Measurements from ENCODE around the gene KANSL1L. TPM values are rescaled to one million over a fixed set of nuclear protein-coding genes. Genes with fewer than 3 reads are reported as not detected.

Gene KANSL1L
- total RNA-seq, 1 donor from 2014 or later: 4.6 TPM

GRCh38 chr2:210027608-210028007 lies 143.6 kb downstream of the KANSL1L start:
- Mint-ChIP-seq H3K4me1 (no peaks in the 10 kb centered on the region), H3K27ac (no peak overlapping the region), H3K9me3 (no peaks in the 10 kb centered on the region), H3K36me3 (ENCODE audit: low read depth) (peaks cover 20% of the 10 kb centered on the region), H3K4me3 (no peak overlapping the region), H3K27me3 (no peaks in the 10 kb centered on the region)
- intact Hi-C loops (cut with micrococcal nuclease): no loop called here
- DNase-seq: no peak

- Mint-ChIP-seq H3K9me3 (no peaks in the 10 kb centered on the region), H3K4me3 (no peak overlapping the region), H3K27me3 (no peaks in the 10 kb centered on the region), H3K4me1 (no peaks in the 10 kb centered on the region), H3K36me3 (ENCODE audit: low read depth) (peaks cover 38% of the 10 kb centered on the region), H3K27ac (no peak overlapping the region)
- no peak for DNase-seq
- intact Hi-C loops (cut with micrococcal nuclease): no loop called here
These were observed 148.4 kb downstream of the KANSL1L start for GRCh38 chr2:210022824-210023223.

GRCh38 chr2:210020138-210020537 lies 151.1 kb downstream of the KANSL1L start:
- DNase-seq: no peak
- Mint-ChIP-seq H3K27me3 (no peaks in the 10 kb centered on the region), H3K4me1 (peaks cover 2% of the 10 kb centered on the region), H3K9me3 (no peaks in the 10 kb centered on the region), H3K27ac (no peak overlapping the region), H3K4me3 (no peak overlapping the region), H3K36me3 (ENCODE audit: low read depth) (peaks cover 48% of the 10 kb centered on the region)
- intact Hi-C loops (cut with micrococcal nuclease): no loop called here

GRCh38 chr2:210009896-210010295 lies 161.3 kb downstream of the KANSL1L start:
- Mint-ChIP-seq H3K9me3 (no peaks in the 10 kb centered on the region), H3K4me1 (peaks cover 25% of the 10 kb centered on the region), H3K27me3 (no peaks in the 10 kb centered on the region), H3K27ac (no peak overlapping the region), H3K4me3 (no peak overlapping the region), H3K36me3 (ENCODE audit: low read depth) (peaks cover 56% of the 10 kb centered on the region)
- intact Hi-C loops (cut with micrococcal nuclease): no loop called here
- no peak for DNase-seq

- DNase-seq: no peak
- no peaks in the 10 kb centered on the region for H3K27me3 Mint-ChIP-seq
- H3K4me1 Mint-ChIP-seq: peaks cover 30% of the 10 kb centered on the region
- no peaks in the 10 kb centered on the region for H3K9me3 Mint-ChIP-seq
- H3K27ac Mint-ChIP-seq: no peak overlapping the region
- H3K4me3 Mint-ChIP-seq: no peak overlapping the region
- peaks cover 59% of the 10 kb centered on the region for H3K36me3 Mint-ChIP-seq (ENCODE audit: low read depth)
- intact Hi-C loops (cut with micrococcal nuclease): no loop called here
These were observed 162.1 kb downstream of the KANSL1L start for GRCh38 chr2:210009126-210009525.

GRCh38 chr2:210007895-210008294 lies 163.3 kb downstream of the KANSL1L start:
- no peak overlapping the region for H3K4me3 Mint-ChIP-seq
- no peaks in the 10 kb centered on the region for H3K27me3 Mint-ChIP-seq
- intact Hi-C loops (cut with micrococcal nuclease): no loop called here
- DNase-seq: no peak
- no peak overlapping the region for H3K27ac Mint-ChIP-seq
- no peaks in the 10 kb centered on the region for H3K9me3 Mint-ChIP-seq
- peaks cover 58% of the 10 kb centered on the region for H3K36me3 Mint-ChIP-seq (ENCODE audit: low read depth)
- peaks cover 38% of the 10 kb centered on the region for H3K4me1 Mint-ChIP-seq

- no peak overlapping the region for H3K4me3 Mint-ChIP-seq
- no peaks in the 10 kb centered on the region for H3K27me3 Mint-ChIP-seq
- peaks cover 37% of the 10 kb centered on the region for H3K36me3 Mint-ChIP-seq (ENCODE audit: low read depth)
- H3K4me1 Mint-ChIP-seq: peaks cover 41% of the 10 kb centered on the region
- intact Hi-C loops (cut with micrococcal nuclease): loop anchor here (5.0 kb wide), 1 partner anchor 472 kb away; the partner anchor contains the start of gene LANCL1
- no peak overlapping the region for H3K27ac Mint-ChIP-seq
- DNase-seq: no peak
- H3K9me3 Mint-ChIP-seq: peaks cover 3% of the 10 kb centered on the region
These were observed 166.3 kb downstream of the KANSL1L start for GRCh38 chr2:210004881-210005280.

- Mint-ChIP-seq H3K4me3 (peak overlapping the region; percentile 99), H3K27ac (peak overlapping the region; percentile 91), H3K9me3 (peaks cover 3% of the 10 kb centered on the region), H3K27me3 (no peaks in the 10 kb centered on the region), H3K4me1 (peaks cover 44% of the 10 kb centered on the region), H3K36me3 (ENCODE audit: low read depth) (peaks cover 29% of the 10 kb centered on the region)
- intact Hi-C loops (cut with micrococcal nuclease): loop anchor here (5.0 kb wide), 1 partner anchor 474 kb away; the partner anchor contains the start of gene LANCL1
- no peak for DNase-seq
These were observed 167.8 kb downstream of the KANSL1L start for GRCh38 chr2:210003359-210003758.

GRCh38 chr2:210002158-210003157 lies 168.8 kb downstream of the KANSL1L start, which contains the start of gene RPE:
Gene RPE (plus strand): TSS chr2:210002638. CDS start chr2:210002662, 24 bp downstream.
- Mint-ChIP-seq H3K27me3 (no peaks in the 10 kb centered on the region), H3K9me3 (peaks cover 3% of the 10 kb centered on the region), H3K27ac (peak within 1 kb of the TSS; percentile 91), H3K4me1 (peaks cover 42% of the 10 kb centered on the region), H3K4me3 (peak within 1 kb of the TSS; percentile 99), H3K36me3 (ENCODE audit: low read depth) (peaks cover 21% of the 10 kb centered on the region)
- intact Hi-C loops (cut with micrococcal nuclease): loop anchor here (1.0 to 5.0 kb wide), 2 partner anchors 168 to 475 kb away; partner anchors contain the start of gene LANCL1
- peak; percentile 99 for DNase-seq

- H3K9me3 Mint-ChIP-seq: peaks cover 3% of the 10 kb centered on the region
- H3K27me3 Mint-ChIP-seq: no peaks in the 10 kb centered on the region
- peaks cover 13% of the 10 kb centered on the region for H3K36me3 Mint-ChIP-seq (ENCODE audit: low read depth)
- peak overlapping the region; percentile 34 for H3K27ac Mint-ChIP-seq
- no peak for DNase-seq
- H3K4me1 Mint-ChIP-seq: peaks cover 32% of the 10 kb centered on the region
- H3K4me3 Mint-ChIP-seq: no peak overlapping the region
- intact Hi-C loops (cut with micrococcal nuclease): loop anchor here (5.0 kb wide), 1 partner anchor 477 kb away; the partner anchor contains the start of gene LANCL1
These were observed 170.5 kb downstream of the KANSL1L start for GRCh38 chr2:210000464-210001324.

- intact Hi-C loops (cut with micrococcal nuclease): no loop called here
- Mint-ChIP-seq H3K9me3 (peaks cover 3% of the 10 kb centered on the region), H3K4me3 (no peak overlapping the region), H3K27me3 (peaks cover 4% of the 10 kb centered on the region), H3K27ac (no peak overlapping the region), H3K4me1 (peaks cover 17% of the 10 kb centered on the region), H3K36me3 (ENCODE audit: low read depth) (no peaks in the 10 kb centered on the region)
- DNase-seq: no peak
These were observed 172.6 kb downstream of the KANSL1L start for GRCh38 chr2:209998596-209998995.

- no peaks in the 10 kb centered on the region for H3K9me3 Mint-ChIP-seq
- intact Hi-C loops (cut with micrococcal nuclease): no loop called here
- H3K4me3 Mint-ChIP-seq: no peak overlapping the region
- DNase-seq: no peak
- H3K27me3 Mint-ChIP-seq: peaks cover 16% of the 10 kb centered on the region
- peaks cover 3% of the 10 kb centered on the region for H3K4me1 Mint-ChIP-seq
- no peaks in the 10 kb centered on the region for H3K36me3 Mint-ChIP-seq (ENCODE audit: low read depth)
- no peak overlapping the region for H3K27ac Mint-ChIP-seq
These were observed 177.2 kb downstream of the KANSL1L start for GRCh38 chr2:209993968-209994367.

- Mint-ChIP-seq H3K27ac (no peak overlapping the region), H3K36me3 (ENCODE audit: low read depth) (no peaks in the 10 kb centered on the region), H3K4me3 (no peak overlapping the region), H3K4me1 (no peaks in the 10 kb centered on the region), H3K9me3 (no peaks in the 10 kb centered on the region), H3K27me3 (peaks cover 21% of the 10 kb centered on the region)
- DNase-seq: no peak
- intact Hi-C loops (cut with micrococcal nuclease): no loop called here
These were observed 180.4 kb downstream of the KANSL1L start for GRCh38 chr2:209990838-209991237.

All from activated CD4-positive, alpha-beta T cell treated with anti-CD3 and anti-CD28 coated beads, Interleukin-2, amount 10 ng/mL, durations not matched to agents 24 days and 14 days (primary cell).